H7 (cell line): ENCODE measurements around the gene IL22RA1. TPM values are rescaled to one million over a fixed set of nuclear protein-coding genes. Genes with fewer than 3 reads are reported as not detected.

Experiments used
- DNase-seq: peaks from one replicate; pipeline ENCODE4 v3.0.0; 2012
- H3K27me3 ChIP-seq: 2 replicates; pipeline ENCODE4 v1.6.0; 2011; ENCODE audit warnings: mild to moderate bottlenecking, low read length; ENCODE audit not compliant: control insufficient read depth, insufficient read depth
- H3K36me3 ChIP-seq: replicated peaks from 2 replicates; pipeline ENCODE4 v1.5.1; 2011; ENCODE audit warnings: low read length; ENCODE audit not compliant: control insufficient read depth, insufficient read depth
- H3K4me3 ChIP-seq: 2 replicates; pipeline ENCODE4 v1.5.1; 2011; ENCODE audit warnings: low read depth, mild to moderate bottlenecking, control low read depth, low read length, moderate library complexity; ENCODE audit not compliant: insufficient read depth
- total RNA-seq: library from RNA; depleted of rRNA; stranded (reverse); fragments of >200 nt; shearing (Covaris generic); gene quantifications from 2 replicates; pipeline ENCODE4 v1.2.3, GENCODE V29; 2014

Gene IL22RA1
- total RNA-seq, 1 experiment from 2014 or later, result 0.10 TPM

DNA sequence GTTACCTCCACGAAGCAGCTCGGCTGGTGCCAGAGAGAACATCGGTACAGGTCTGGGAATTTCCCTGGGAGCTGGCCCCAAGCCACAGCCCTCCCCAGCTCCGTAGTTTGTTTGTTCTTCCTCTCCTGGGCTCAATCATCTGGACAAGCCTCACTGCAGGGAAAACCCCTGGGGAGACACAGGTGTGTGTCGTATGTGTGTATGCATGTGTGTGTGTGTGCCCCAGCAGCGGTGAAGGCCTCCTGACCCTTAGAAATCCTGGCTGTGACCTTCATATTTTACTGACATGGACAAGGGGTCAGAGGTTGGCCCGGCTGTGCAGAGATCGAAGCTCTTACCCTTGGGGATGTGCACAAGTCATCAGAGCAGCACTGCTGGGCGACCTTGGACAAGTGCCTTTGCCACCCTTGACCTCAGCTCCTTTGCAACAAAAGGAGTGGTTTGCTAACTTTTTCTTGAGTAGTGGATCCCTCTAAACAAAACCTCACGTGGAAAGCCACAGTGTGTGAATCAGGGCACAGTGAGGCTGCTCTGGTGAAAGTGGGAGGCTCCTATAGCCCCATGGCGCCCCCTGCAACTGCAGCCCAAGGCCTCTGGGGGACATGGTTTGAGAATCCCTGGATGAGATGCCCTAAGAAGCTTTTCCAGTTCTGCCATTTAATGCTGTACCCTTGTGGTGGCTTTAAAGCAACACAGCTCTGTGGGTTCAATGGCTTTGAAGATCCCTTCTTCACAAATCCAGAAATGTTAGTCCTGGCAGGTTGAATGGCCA lies 12.3 kb upstream of the IL22RA1 start:
- Histone ChIP-seq H3K36me3 (peaks cover 7% of the 10 kb centered on the region), H3K27me3 (no peaks in the 10 kb centered on the region), H3K4me3 (no peak overlapping the region)
- peak; percentile 81 for DNase-seq

DNA sequence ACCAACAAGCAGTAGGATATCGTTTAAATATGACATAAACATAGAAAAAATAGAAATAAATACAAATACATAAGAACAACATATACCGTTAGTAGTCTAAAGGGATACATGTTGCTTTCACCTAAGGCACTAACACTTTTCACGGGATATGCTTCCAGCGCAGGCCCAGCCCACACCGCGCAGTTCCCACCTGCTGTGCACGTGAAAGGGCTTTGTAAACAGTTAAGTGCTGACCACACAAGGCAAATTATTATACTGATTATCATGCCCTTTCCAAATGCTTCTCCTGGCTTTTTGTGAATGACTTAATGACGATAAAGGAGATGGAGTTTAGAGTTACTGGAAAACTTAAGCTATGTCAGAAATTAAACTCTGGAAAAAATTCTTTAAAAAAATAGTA lies 11.3 kb upstream of the IL22RA1 start:
- DNase-seq, result no peak
- Histone ChIP-seq H3K27me3 (no peaks in the 10 kb centered on the region; the same call in 1 of the 2 replicates), H3K36me3 (peaks cover 7% of the 10 kb centered on the region), H3K4me3 (no peak overlapping the region)

DNA sequence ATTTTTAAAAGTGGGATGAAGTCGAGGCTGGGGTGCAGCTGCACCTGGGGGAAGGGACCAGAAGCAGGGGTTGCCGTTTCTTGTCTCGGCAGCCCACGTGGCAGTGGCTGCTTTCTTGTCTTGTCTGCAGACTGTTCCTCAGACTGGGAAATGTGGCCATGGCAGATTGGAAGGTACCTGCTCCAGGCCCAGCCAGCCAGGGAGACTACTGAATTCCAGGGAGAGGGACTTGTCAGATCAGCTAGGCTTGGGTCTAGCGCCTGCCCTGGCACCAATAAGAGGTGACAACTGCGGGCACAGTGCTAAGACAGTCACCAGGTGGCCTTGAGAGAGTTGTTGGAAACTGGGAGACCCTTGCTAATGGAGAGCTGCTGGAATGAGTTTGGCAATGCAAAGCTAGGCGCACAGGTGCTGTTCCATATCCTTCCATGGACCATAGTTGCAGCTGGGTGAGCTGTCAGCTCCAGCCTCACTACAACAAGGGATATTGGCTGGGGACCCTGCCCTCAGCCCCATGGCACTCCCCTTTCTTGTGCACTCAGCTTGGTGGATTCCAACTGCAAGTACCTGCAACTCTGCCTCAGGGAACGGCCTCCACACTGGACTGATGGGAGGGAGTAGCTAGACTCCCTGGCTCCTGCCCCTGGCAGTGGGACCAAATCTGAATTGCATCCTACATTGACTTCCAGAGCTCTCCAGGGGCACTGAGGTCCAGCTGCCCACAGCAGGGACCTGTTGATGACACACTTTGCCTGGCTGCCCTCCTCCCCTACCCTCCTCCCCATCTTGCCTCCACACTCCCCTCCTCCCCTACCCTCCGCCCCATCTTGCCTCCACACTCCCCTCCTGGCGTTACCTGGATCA lies 9.9 kb upstream of the IL22RA1 start:
- Histone ChIP-seq H3K36me3 (peaks cover 7% of the 10 kb centered on the region), H3K4me3 (no peak overlapping the region), H3K27me3 (no peaks in the 10 kb centered on the region; the same call in 1 of the 2 replicates)
- DNase-seq, result no peak

DNA sequence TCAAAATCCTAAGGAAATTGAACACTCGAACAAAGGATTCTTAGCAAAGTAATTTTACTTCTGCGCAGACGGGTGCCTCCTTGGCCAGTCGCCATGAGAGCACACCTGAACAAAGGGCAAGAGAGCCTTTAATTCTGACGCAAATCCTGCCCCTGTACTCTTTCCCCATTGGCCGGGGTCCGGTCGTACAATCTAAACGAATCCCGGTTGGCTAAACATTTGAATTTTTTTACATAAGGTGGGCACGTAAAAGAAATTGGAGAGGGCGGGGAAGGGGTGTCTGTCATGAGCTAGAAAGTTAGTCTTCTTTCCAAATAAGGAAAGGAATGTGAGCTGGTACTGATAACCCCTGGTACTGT lies 8.2 kb upstream of the IL22RA1 start:
- Histone ChIP-seq H3K36me3 (peaks cover 2% of the 10 kb centered on the region), H3K27me3 (no peaks in the 10 kb centered on the region; the same call in 1 of the 2 replicates), H3K4me3 (peak overlapping the region; percentile 25)
- peak; percentile 76 for DNase-seq

DNA sequence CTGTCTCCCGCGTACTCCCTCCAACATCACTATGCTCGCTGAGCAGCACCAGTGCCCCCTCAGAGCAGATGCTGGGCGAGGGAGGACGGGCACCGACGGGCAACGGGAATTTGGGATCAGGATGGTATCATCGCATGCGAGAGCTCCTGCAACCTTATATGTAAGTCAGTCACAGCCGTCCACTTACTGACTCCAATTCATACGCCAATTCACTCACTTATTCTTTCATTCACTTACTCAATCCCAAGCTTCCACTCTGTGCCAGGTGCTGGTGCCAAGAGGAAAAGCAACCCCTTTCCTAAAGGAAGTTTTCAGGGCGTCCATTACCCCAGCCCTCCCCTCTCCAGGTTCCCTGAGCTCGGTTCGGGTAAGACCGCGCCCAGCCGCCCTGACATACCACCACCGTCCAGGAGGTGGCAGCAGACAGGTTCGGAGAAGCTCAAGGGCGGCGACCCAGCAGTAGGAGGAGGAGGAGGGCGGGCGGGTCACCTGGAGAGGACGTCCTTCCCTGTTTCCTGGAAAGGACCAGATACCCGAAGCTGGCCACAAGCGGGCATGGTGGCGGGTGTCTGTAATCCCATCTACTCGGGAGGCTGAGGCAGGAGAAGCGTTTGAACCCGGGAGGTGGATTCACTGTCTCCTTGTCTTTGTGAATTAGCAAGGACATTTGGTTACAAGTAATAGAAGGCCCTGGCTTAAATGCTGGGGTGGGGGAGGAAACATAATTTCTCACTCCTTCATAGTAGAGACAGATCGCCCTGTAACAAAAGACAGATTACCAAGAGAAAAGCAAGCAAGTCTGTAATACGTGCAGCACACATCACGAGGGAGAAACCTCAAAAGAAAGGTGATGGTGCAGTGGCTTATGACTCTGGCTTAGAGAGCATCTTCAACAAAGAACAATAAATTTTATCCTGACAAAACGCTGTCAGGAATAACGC lies 7.6 kb upstream of the IL22RA1 start:
- Histone ChIP-seq H3K36me3 (no peaks in the 10 kb centered on the region; the same call in 1 of the 2 replicates), H3K4me3 (peak overlapping the region; percentile 25), H3K27me3 (no peaks in the 10 kb centered on the region; the same call in 1 of the 2 replicates)
- peak; percentile 91 for DNase-seq

DNA sequence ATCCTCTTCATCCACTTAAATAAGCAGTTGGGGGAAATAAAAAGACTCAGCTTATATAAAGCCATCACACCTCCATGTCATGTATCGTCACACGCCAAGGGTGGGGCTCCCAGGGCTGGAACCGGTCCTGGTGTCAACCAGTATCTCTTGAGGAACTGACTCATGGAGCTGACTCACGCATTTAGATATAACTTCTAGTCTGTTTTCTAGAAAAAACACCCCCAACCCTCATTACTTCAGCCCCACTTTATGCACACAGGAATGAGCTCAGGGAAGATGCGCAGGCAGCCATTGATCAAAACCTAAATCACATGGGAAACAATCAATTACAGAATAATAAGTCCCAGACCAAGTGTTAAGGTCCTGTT lies 6.9 kb upstream of the IL22RA1 start:
- Histone ChIP-seq H3K36me3 (no peaks in the 10 kb centered on the region), H3K4me3 (peak overlapping the region; percentile 24; the same call in 1 of the 2 replicates), H3K27me3 (no peaks in the 10 kb centered on the region; the same call in 1 of the 2 replicates)
- no peak for DNase-seq

DNA sequence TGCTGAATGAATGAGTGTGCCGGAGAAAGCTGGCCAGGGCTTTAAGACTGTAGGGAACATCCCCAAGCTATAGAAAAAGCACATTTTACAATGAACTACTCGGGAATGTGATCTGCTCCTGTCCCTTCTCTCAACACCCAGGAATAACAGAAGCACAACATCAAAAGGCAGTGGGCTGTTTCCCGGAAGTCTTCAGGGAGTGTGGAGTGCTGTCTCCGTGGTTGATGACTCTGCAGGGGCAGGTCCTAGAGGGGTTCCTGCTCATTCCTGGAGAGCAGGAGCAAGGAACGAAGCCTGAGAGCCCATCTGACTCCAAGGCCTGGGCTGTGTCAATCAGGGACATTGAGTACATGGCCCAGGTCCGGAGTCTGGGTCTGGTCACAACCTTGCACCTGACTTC lies 4.9 kb upstream of the IL22RA1 start:
- DNase-seq, result no peak
- no peaks in the 10 kb centered on the region for H3K36me3 ChIP-seq
- no peaks in the 10 kb centered on the region; the same call in 1 of the 2 replicates for H3K27me3 ChIP-seq
- H3K4me3 ChIP-seq, result no peak overlapping the region

DNA sequence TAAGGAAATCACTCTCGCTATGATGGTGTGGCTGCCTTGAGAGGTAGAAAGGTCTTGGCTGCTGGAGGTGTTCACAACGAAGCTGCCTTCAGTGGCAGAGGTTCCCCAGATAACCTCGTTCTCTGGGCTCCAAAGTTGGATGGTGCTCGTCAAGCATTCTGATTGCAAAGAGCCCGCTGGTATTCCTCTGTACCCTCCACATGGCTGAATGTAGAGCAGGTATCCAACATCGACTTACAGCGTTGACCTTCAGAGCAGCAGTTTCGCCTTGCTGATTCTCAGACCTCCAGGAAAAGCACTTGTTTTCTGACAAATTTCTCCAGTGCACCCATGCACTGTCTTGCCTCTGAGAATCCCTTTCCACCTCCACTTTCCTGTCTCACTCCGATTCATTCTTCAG lies 4.3 kb upstream of the IL22RA1 start:
- no peaks in the 10 kb centered on the region; the same call in 1 of the 2 replicates for H3K27me3 ChIP-seq
- H3K36me3 ChIP-seq, result no peaks in the 10 kb centered on the region
- no peak overlapping the region for H3K4me3 ChIP-seq
- no peak for DNase-seq

DNA sequence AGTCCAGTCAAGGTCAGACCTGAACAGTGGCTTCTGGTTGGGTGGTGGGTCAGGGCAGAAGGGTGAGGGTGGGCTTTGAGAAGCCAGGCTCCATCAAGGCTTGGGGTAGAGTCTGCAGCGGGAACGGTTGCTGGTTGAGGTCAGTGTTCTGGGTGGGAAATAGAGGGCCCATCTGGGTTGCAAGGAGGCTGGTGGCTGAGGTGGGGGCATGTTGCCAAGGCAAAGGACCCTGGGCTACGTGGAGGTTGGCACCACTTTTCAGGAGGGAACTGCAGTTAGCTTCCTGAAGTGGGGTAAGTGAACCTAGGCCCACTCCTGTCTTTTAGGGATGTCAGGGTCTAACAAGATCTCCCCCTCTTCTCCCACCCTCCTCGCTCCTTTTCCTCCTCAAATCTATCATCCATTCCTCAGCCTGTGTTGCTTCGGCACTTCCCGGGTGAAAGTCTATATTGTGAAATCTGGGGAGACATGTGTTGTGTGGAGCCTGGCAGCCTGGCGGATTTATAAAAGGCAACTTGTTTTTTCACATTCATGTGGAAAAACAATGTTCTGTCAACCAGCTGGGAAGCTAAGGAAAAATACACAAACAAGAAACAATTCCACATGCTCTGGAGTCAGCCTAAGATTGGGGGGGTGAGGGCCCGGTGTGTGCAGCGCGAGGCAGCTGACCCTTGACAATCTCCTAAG lies 1.5 kb downstream of the IL22RA1 start:
- no peaks in the 10 kb centered on the region; the same call in 1 of the 2 replicates for H3K27me3 ChIP-seq
- no peak overlapping the region for H3K4me3 ChIP-seq
- no peaks in the 10 kb centered on the region for H3K36me3 ChIP-seq
- DNase-seq, result no peak

DNA sequence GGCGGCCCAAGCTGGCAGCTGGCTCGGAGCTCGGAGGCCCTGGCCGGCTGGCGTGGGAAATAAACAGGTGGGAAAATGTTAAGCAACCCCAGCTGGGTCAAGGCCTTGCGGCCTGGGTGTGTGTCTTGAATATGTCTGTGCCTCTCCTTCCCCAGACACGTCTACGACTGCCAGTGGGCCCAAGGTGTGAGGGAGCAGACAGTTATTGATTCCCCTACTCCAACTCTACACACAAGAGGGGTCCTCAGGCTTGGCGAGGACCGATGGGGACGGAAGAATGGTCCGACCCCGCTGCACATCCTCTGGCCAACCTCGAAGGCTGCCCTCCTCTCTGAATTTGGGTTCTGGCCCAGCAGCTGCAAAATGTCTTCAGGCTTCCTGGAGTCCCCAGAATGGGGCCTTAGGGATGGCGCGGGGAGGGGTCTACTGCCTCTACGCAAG lies 2.2 kb downstream of the IL22RA1 start:
- Histone ChIP-seq H3K27me3 (no peaks in the 10 kb centered on the region; the same call in 1 of the 2 replicates), H3K36me3 (no peaks in the 10 kb centered on the region), H3K4me3 (no peak overlapping the region)
- no peak for DNase-seq

DNA sequence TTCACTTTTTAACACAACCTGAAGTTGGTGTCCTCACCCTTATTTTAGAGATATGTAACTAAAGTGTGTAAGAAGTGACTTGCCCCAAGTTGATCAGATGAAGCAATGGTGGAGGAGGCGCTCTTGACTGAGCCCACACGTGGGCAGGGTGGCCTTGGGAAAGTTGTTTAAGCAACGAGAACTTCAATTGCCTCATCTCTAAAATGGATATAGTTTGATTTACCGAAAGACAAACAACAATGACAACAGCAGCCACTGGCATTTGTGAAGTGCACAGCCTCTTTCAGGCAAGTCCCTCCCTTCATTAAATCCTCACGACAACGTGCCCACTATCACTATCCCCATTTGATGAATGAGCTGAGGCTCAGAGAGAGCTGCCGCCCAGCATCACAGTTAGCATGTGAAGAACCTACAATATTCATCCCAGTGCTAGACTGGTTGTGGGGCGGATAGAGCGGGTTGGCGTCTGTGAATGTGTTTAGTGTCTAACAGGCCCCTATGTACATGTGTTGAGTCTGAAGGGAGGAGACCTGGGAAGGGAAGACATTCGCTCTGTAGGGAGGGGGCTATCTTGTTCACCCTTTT lies 3.0 kb downstream of the IL22RA1 start:
- H3K36me3 ChIP-seq, result no peaks in the 10 kb centered on the region
- no peak for DNase-seq
- no peaks in the 10 kb centered on the region; the same call in 1 of the 2 replicates for H3K27me3 ChIP-seq
- no peak overlapping the region for H3K4me3 ChIP-seq

DNA sequence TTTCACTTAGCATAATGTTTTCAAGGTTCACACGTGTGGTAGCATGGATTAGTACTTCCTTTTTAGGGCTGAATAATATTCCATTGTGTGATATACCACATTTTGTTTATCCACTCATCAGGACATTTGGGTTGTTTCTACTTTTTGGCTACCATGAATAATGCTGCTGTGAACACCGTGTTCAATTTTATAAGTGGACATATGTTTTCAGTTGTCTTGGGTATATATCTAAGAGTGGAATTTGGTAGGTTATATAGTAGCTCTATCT lies 3.8 kb downstream of the IL22RA1 start:
- H3K4me3 ChIP-seq, result no peak overlapping the region
- H3K36me3 ChIP-seq, result no peaks in the 10 kb centered on the region
- DNase-seq, result no peak
- no peaks in the 10 kb centered on the region; the same call in 1 of the 2 replicates for H3K27me3 ChIP-seq

DNA sequence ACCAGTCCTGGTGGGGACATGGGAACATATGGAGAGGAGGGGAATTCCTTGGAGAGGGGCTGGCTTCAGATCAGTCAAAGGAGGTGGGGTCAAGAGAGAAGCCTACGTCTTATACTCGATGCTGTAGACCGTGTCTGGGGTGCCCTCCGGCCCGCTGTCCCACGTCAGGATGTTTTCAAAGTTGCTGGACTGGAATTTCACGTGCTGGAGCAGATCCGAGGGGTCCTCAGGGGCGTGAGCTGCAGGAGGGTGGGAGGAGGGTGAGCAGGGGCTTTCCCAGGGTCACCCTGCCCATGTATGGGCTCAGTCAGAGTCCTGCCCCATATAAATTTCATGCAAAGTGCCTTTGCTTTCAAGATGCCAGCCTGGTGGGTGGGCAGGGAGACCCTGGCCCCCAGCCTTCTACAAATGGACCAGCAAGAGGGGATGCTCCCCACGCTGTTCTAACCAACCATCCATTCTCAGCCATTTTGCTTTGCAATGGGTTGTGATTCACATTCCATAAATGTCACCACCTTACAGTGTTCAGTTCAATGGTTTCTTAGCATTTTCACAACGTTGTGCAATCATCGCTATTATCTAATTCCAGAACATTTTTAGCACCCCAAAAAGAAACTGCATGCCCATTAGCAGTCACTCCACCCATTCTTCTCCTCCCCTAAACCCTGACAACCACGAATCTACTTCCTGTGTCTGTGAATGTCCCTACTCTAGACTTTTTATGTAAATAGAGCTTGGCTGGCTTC lies 4.3 kb downstream of the IL22RA1 start:
- no peak for DNase-seq
- no peaks in the 10 kb centered on the region for H3K36me3 ChIP-seq
- H3K4me3 ChIP-seq, result no peak overlapping the region
- H3K27me3 ChIP-seq, result no peaks in the 10 kb centered on the region; the same call in 1 of the 2 replicates
